Measurements from ENCODE around the gene BSPH1. TPM values are rescaled to one million over a fixed set of nuclear protein-coding genes. Genes with fewer than 3 reads are reported as not detected.
"Not testable (repeated sequence)": the region's sequence is repeated elsewhere in the genome, so short reads cannot be mapped to it uniquely, and the experiment has no call there.

BSPH1 gene
- total RNA-seq, 4 donors from 2014 or later = not detected

DNA sequence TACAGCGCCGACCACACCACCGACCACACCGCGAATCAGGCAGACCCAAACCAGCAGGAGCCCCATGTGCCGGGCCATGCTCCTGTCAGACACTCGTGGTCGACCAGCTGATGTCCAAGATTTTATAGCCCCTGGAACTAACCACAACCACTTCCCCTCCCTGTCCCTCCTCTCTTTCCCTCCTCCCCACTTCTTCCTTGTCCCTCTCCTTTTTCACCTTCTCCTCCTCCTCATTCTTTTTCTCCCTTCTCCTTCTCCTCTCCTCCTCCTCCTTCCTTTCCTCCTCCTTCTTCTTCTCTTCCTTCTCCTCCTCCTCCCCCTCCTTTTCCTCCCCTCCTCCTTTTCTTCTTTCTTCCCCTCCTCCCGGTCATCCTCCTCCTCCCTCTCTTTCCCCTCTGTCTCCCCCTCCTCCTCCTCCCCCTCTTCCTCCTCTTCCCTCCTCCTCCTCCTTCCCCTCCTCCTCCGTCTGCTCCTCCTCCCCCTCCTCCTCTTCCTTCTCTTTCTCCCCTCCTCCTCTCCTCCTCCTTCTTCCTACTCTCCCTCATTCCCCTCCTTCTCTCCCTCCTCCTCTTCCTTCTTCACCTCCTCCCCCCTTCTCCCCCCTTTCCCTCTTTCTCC lies 670 bp downstream of the BSPH1 start:
- H3K4me3 ChIP-seq = no peak overlapping the region
- no peaks in the 10 kb centered on the region for H3K36me3 ChIP-seq
- no peak for DNase-seq
- no peaks in the 10 kb centered on the region for H3K4me1 ChIP-seq
- H3K27ac ChIP-seq = no peak overlapping the region
- TF ChIP-seq CTCF (IDR thresholded peaks at IDR 0.05) (no peak), POLR2A (IDR thresholded peaks at IDR 0.05) (no peak)
- no peaks in the 10 kb centered on the region for H3K9me3 ChIP-seq
- no peaks in the 10 kb centered on the region for H3K27me3 ChIP-seq

DNA sequence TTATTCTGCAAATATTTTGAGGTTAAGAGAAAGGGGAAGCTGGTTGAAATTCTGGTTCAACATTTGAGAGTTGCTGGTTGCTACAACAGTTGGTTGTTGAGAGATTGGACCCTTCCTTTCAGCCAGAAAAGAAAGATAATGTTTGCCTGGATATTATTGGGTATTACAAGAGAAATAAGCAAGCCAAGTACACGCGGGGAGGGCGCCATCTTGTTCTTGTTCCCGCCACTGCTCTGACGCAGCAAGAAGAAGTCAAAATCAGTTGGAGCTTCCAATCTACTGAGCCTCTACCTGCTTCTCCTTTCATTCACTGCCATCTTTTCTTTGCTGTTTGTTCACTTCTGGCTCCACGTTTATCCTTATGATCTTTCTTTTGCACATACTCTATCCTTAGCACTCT lies 18.4 kb downstream of the BSPH1 start:
- DNase-seq = no peak
- H3K9me3 ChIP-seq = no peaks in the 10 kb centered on the region
- H3K27ac ChIP-seq = no peak overlapping the region
- TF ChIP-seq POLR2A (IDR thresholded peaks at IDR 0.05) (no peak), CTCF (IDR thresholded peaks at IDR 0.05) (no peak)
- H3K36me3 ChIP-seq = no peaks in the 10 kb centered on the region
- no peak overlapping the region for H3K4me3 ChIP-seq
- no peaks in the 10 kb centered on the region for H3K27me3 ChIP-seq
- H3K4me1 ChIP-seq = no peaks in the 10 kb centered on the region

GRCh38 chr19:47955936-47956335 lies 36.0 kb downstream of the BSPH1 start:
- not testable (repeated sequence) for H3K4me3 ChIP-seq
- DNase-seq = peak in 2 of 3 donors; percentile 25 to 61

GRCh38 chr19:47952132-47952531 lies 39.8 kb downstream of the BSPH1 start:
- H3K4me3 ChIP-seq, H3K27me3 ChIP-seq, H3K4me1 ChIP-seq, DNase-seq, H3K9me3 ChIP-seq, H3K36me3 ChIP-seq, H3K27ac ChIP-seq: not testable (repeated sequence)

More at GRCh38 chr19:47955936-47956335, 36.0 kb downstream of the BSPH1 start:
- not testable (repeated sequence) for H3K36me3 ChIP-seq, H3K4me1 ChIP-seq, H3K27me3 ChIP-seq, H3K27ac ChIP-seq, H3K9me3 ChIP-seq

DNA sequence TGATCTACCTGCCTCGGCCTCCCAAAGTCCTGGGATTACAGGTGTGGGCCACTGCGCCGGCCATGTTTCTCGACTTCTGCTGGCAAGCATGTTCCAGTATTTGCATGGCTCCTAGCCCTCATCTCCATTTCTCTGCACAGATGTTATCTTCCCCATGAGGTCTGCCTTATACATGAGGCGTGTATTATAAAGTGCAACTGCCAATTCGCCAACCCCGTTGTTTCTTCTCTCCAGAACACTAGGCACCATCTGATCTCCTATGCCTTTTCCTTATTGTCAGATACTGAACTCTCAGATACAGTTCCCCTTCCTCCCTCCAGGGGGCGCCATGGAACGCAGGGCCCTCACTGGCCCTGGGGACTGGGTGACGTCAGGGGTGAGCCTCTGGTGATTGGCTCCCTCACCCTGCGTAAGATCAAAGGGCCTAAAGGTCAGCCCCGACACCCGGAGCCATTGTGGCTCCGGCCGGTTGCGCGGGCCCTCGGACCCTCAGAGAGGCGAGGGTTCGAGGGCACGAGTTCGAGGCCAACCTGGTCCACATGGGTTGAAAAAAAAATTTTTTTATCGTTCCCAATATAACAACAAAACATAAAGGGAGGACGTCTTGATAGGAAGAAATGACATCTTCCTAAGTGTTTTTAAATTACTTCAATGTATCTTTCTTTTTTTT lies 42.0 kb downstream of the BSPH1 start:
- H3K36me3 ChIP-seq, H3K4me3 ChIP-seq, H3K4me1 ChIP-seq, H3K27me3 ChIP-seq, H3K9me3 ChIP-seq, H3K27ac ChIP-seq: not testable (repeated sequence)
- peak in 1 of 6 experiments; percentile 18 for TF ChIP-seq CTCF (IDR thresholded peaks at IDR 0.05)
- DNase-seq = peak in 1 of 3 donors; percentile 61

DNA sequence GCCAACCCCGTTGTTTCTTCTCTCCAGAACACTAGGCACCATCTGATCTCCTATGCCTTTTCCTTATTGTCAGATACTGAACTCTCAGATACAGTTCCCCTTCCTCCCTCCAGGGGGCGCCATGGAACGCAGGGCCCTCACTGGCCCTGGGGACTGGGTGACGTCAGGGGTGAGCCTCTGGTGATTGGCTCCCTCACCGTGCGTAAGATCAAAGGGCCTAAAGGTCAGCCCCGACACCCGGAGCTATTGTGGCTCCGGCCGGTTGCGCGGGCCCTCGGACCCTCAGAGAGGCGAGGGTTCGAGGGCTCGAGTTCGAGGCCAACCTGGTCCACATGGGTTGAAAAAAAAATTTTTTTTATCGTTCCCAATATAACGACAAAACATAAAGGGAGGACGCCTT lies 63.4 kb downstream of the BSPH1 start:
- DNase-seq, H3K4me1 ChIP-seq, H3K4me3 ChIP-seq, H3K27ac ChIP-seq, H3K36me3 ChIP-seq, H3K9me3 ChIP-seq, H3K27me3 ChIP-seq: not testable (repeated sequence)

DNA sequence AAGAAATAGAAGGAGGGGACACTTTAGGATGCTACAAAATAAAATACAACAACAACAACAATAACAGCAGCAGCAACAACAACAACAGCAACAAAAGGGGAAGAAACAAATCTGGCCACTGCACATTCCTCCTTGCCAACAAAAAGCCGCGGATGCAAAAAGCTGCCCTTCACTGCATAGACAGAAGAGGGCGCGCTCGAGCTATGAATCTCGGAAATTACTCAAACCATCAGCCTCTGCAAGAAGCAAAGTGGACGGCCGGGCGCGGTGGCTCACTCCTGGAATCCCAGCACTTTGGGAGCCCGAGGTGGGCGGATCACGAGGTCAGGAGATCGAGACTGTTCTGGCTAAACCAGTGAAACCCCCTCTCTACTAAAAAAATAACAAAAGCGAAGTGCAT lies 71.9 kb downstream of the BSPH1 start:
- H3K27me3 ChIP-seq, H3K9me3 ChIP-seq, H3K27ac ChIP-seq, DNase-seq, H3K4me3 ChIP-seq, H3K36me3 ChIP-seq, H3K4me1 ChIP-seq: not testable (repeated sequence)
- peak in 5 of 6 experiments; percentile 32 to 54 (median 45) for TF ChIP-seq CTCF (IDR thresholded peaks at IDR 0.05)

Other genes starting within 250 kb of the BSPH1 start
- 100 to 1,000 TPM in 3 of 4 donors, 10 to 100 TPM in 1; 86.2 to 179 (median 159) TPM for gene NOP53, start 246.6 kb downstream of the BSPH1 start, total RNA-seq
- 100 to 1,000 TPM; 247 to 321 (median 276) TPM for gene SELENOW, start 213.5 kb downstream of the BSPH1 start, total RNA-seq
- gene TPRX1, start 187.6 kb downstream of the BSPH1 start, total RNA-seq = not detected
- gene CRX, start 170.2 kb downstream of the BSPH1 start, total RNA-seq = not detected
- gene TPRX2, start 132.9 kb downstream of the BSPH1 start, total RNA-seq = not detected
- 100 to 1,000 TPM in 1 of 4 donors, 10 to 100 TPM in 2, not detected in 1; 22.3 to 126 (median 55.8) TPM for gene SULT2A1, start 105.9 kb downstream of the BSPH1 start, total RNA-seq
- gene ELSPBP1, start 2.5 kb upstream of the BSPH1 start, total RNA-seq = not detected
- gene CABP5, start 51.9 kb upstream of the BSPH1 start, total RNA-seq = not detected
- gene PLA2G4C, start 118.6 kb upstream of the BSPH1 start, total RNA-seq = 10 to 100 TPM in 3 of 4 donors, 1 to 10 TPM in 1; 7.6 to 26.9 (median 18.3) TPM
- gene LIG1, start 178.2 kb upstream of the BSPH1 start, total RNA-seq = 100 to 1,000 TPM in 1 of 4 donors, 10 to 100 TPM in 3; 30.3 to 104 (median 32.9) TPM
- gene ZSWIM9, start 178.5 kb upstream of the BSPH1 start, total RNA-seq = 1 to 10 TPM; 1.8 to 7.4 (median 3.5) TPM

All from Peyer's patch (tissue), 4 donors.